Neuronal stem cell (in vitro differentiated cells): ENCODE measurements around the gene CCL1.

ENCODE experiments used
- DNase-seq: peaks from one replicate; pipeline ENCODE4 v3.0.0-alpha.2; 2013; ENCODE audit warnings: low spot score
- H2AFZ ChIP-seq: one replicate; pipeline ENCODE4 v1.6.1; 2013; ENCODE audit warnings: mild to moderate bottlenecking, low read length, inconsistent platforms
- H2AK5ac ChIP-seq: 2 replicates; pipeline ENCODE4 v1.6.1; 2013; ENCODE audit warnings: low read depth, mild to moderate bottlenecking, inconsistent platforms, low read length, moderate library complexity, mixed read lengths
- H2BK120ac ChIP-seq: 2 replicates; pipeline ENCODE4 v1.6.1; 2013; ENCODE audit warnings: low read depth, mild to moderate bottlenecking, inconsistent platforms, low read length, moderate library complexity, mixed read lengths
- H2BK12ac ChIP-seq: one replicate; pipeline ENCODE4 v1.6.1; 2013; ENCODE audit warnings: low read length, inconsistent platforms
- H2BK15ac ChIP-seq: 2 replicates; pipeline ENCODE4 v1.6.1; 2013; ENCODE audit warnings: mild to moderate bottlenecking, low read length, inconsistent platforms, mixed read lengths
- H2BK5ac ChIP-seq: one replicate; pipeline ENCODE4 v1.6.1; 2013; ENCODE audit warnings: inconsistent platforms, mild to moderate bottlenecking, low read length, moderate library complexity
- H3K14ac ChIP-seq: one replicate; pipeline ENCODE4 v1.6.1; 2013; ENCODE audit warnings: low read length, inconsistent platforms
- H3K18ac ChIP-seq: 2 replicates; pipeline ENCODE4 v1.6.1; 2013; ENCODE audit warnings: low read length, inconsistent platforms
- H3K23ac ChIP-seq: 2 replicates; pipeline ENCODE4 v1.6.1; 2013; ENCODE audit warnings: low read depth, mild to moderate bottlenecking, mixed read lengths, low read length, inconsistent platforms; ENCODE audit not compliant: poor library complexity
- H3K27ac ChIP-seq: replicated peaks from 3 replicates; pipeline ENCODE4 v1.5.1; 2013; ENCODE audit warnings: low read length, inconsistent platforms
- H3K27me3 ChIP-seq, 3 experiments: 2 replicates each; pipeline ENCODE4 v1.6.1; 2013; ENCODE audit warnings: low read length in 3 of 3, mild to moderate bottlenecking in 2 of 3, inconsistent platforms in 1 of 3, low read depth in 1 of 3, mixed read lengths in 1 of 3, moderate library complexity in 1 of 3; ENCODE audit not compliant: control insufficient read depth in 3 of 3, insufficient read depth in 3 of 3
- H3K36me3 ChIP-seq, 2 donors: replicated peaks in 1 of 2; 2 replicates each; pipeline ENCODE4 v1.6.1; 2013; ENCODE audit warnings: low read length in 2 of 2; ENCODE audit not compliant: control insufficient read depth in 2 of 2, insufficient read depth in 2 of 2
- H3K4ac ChIP-seq: 2 replicates; pipeline ENCODE4 v1.6.1; 2013; ENCODE audit warnings: inconsistent platforms, mild to moderate bottlenecking, low read length, moderate library complexity
- H3K4me1 ChIP-seq, 2 donors: 1 replicate in 1 of 2; 2 replicates in 1 of 2; pipeline ENCODE4 v1.6.1; 2013; ENCODE audit warnings: low read length in 2 of 2, low read depth in 1 of 2; ENCODE audit not compliant: control insufficient read depth in 2 of 2, insufficient read depth in 1 of 2
- H3K4me2 ChIP-seq: one replicate; pipeline ENCODE4 v1.6.1; 2013; ENCODE audit warnings: mild to moderate bottlenecking, low read length, inconsistent platforms; ENCODE audit not compliant: insufficient read depth, poor library complexity, severe bottlenecking
- H3K4me3 ChIP-seq, 2 donors: 2 replicates each; pipeline ENCODE4 v1.5.1; 2013; ENCODE audit warnings: low read length in 2 of 2, mild to moderate bottlenecking in 2 of 2, inconsistent platforms in 1 of 2, moderate library complexity in 1 of 2
- H3K79me1 ChIP-seq: one replicate; pipeline ENCODE4 v1.6.1; 2013; ENCODE audit warnings: low read depth, mild to moderate bottlenecking, inconsistent platforms, low read length, moderate library complexity
- H3K9ac ChIP-seq: one replicate; pipeline ENCODE4 v1.6.1; 2013; ENCODE audit warnings: mild to moderate bottlenecking, low read depth, low read length, inconsistent platforms; ENCODE audit not compliant: poor library complexity
- H3K9me3 ChIP-seq, 2 donors: replicated peaks in 1 of 2; 2 replicates each; pipeline versions ENCODE3 to v1.6.1; 2013; ENCODE audit warnings: low read length in 2 of 2, mild to moderate bottlenecking in 2 of 2, inconsistent platforms in 1 of 2, low read depth in 1 of 2, mixed read lengths in 1 of 2, moderate library complexity in 1 of 2; ENCODE audit not compliant: control insufficient read depth in 2 of 2, insufficient read depth in 1 of 2
- H4K8ac ChIP-seq: one replicate; pipeline ENCODE4 v1.6.1; 2013; ENCODE audit warnings: low read depth, mild to moderate bottlenecking, inconsistent platforms, low read length, moderate library complexity
- H4K91ac ChIP-seq: one replicate; pipeline ENCODE4 v1.6.1; 2013; ENCODE audit warnings: low read length, low read depth, mild to moderate bottlenecking, inconsistent platforms; ENCODE audit not compliant: poor library complexity
- WGBS, 2 donors: extraction: QIAGEN DNeasy Blood & Tissue Kit; methylation state at CpG; one replicate each; pipeline ENCODE4 v1.1.7; 2013; ENCODE audit warnings: missing lambda C conversion rate in 2 of 2, mixed read lengths in 1 of 2; ENCODE audit not compliant: insufficient read length in 2 of 2, insufficient replicate concordance in 1 of 2; ENCODE audit errors: extremely low coverage in 2 of 2; 5-methylcytosine and 5-hydroxymethylcytosine counted together

CCL1 gene

GRCh38 chr17:34366010-34366409 lies 3.0 kb upstream of the CCL1 start:
- H3K18ac ChIP-seq = no peak overlapping the region
- DNase-seq = no peak
- no peak overlapping the region for H2AK5ac ChIP-seq
- no peak overlapping the region for H4K8ac ChIP-seq
- no peak overlapping the region for H3K23ac ChIP-seq
- no peak overlapping the region for H3K4me3 ChIP-seq
- no peaks in the 10 kb centered on the region for H3K79me1 ChIP-seq
- no peaks in the 10 kb centered on the region for H3K9me3 ChIP-seq
- H2AFZ ChIP-seq = no peak overlapping the region
- no peak overlapping the region for H2BK5ac ChIP-seq
- no peaks in the 10 kb centered on the region for H3K36me3 ChIP-seq
- no CpG with 5 or more reads among the region's 1 CpG for WGBS, 2 donors
- H2BK120ac ChIP-seq = no peak overlapping the region
- no peak overlapping the region for H3K4me2 ChIP-seq
- no peak overlapping the region for H2BK15ac ChIP-seq
- H3K14ac ChIP-seq = no peak overlapping the region
- H3K27ac ChIP-seq = no peak overlapping the region
- H4K91ac ChIP-seq = no peak overlapping the region
- no peak overlapping the region for H3K4ac ChIP-seq
- no peak overlapping the region for H2BK12ac ChIP-seq
- H3K4me1 ChIP-seq = no peaks in the 10 kb centered on the region
- H3K9ac ChIP-seq = no peak overlapping the region
- H3K27me3 ChIP-seq = no peaks in the 10 kb centered on the region

- no peak for DNase-seq
Observed at GRCh38 chr17:34365340-34365739, 2.3 kb upstream of the CCL1 start.

GRCh38 chr17:34364751-34365150 lies 1.7 kb upstream of the CCL1 start:
- no peaks in the 10 kb centered on the region for H3K9me3 ChIP-seq
- no peak overlapping the region for H2BK12ac ChIP-seq
- H2AFZ ChIP-seq = no peak overlapping the region
- no peaks in the 10 kb centered on the region for H3K36me3 ChIP-seq
- H3K18ac ChIP-seq = no peak overlapping the region
- H3K4me3 ChIP-seq = no peak overlapping the region
- no peak overlapping the region for H3K27ac ChIP-seq
- WGBS, 2 donors = no CpG with 5 or more reads among the region's 2 CpGs
- H3K23ac ChIP-seq = no peak overlapping the region
- no peak overlapping the region for H4K91ac ChIP-seq
- H2BK120ac ChIP-seq = no peak overlapping the region
- no peak for DNase-seq
- H4K8ac ChIP-seq = no peak overlapping the region
- H2BK5ac ChIP-seq = no peak overlapping the region
- H2BK15ac ChIP-seq = no peak overlapping the region
- H3K14ac ChIP-seq = no peak overlapping the region
- no peak overlapping the region for H3K9ac ChIP-seq
- H2AK5ac ChIP-seq = no peak overlapping the region
- no peaks in the 10 kb centered on the region for H3K27me3 ChIP-seq
- no peak overlapping the region for H3K4me2 ChIP-seq
- H3K4ac ChIP-seq = no peak overlapping the region
- no peaks in the 10 kb centered on the region for H3K79me1 ChIP-seq
- no peaks in the 10 kb centered on the region for H3K4me1 ChIP-seq

More at GRCh38 chr17:34365340-34365739, 2.3 kb upstream of the CCL1 start:
- no peak overlapping the region for H3K18ac ChIP-seq
- no peak overlapping the region for H3K23ac ChIP-seq
- no peak overlapping the region for H4K91ac ChIP-seq
- H2BK12ac ChIP-seq = no peak overlapping the region
- no peak overlapping the region for H3K27ac ChIP-seq
- no peak overlapping the region for H3K9ac ChIP-seq
- H3K4me2 ChIP-seq = no peak overlapping the region
- H3K14ac ChIP-seq = no peak overlapping the region
- H2BK15ac ChIP-seq = no peak overlapping the region
- H3K27me3 ChIP-seq = no peaks in the 10 kb centered on the region
- no peak overlapping the region for H4K8ac ChIP-seq
- no peak overlapping the region for H2BK5ac ChIP-seq
- no peaks in the 10 kb centered on the region for H3K9me3 ChIP-seq
- H2AFZ ChIP-seq = no peak overlapping the region
- no peak overlapping the region for H2AK5ac ChIP-seq
- no peak overlapping the region for H2BK120ac ChIP-seq
- no peaks in the 10 kb centered on the region for H3K36me3 ChIP-seq
- H3K4ac ChIP-seq = no peak overlapping the region
- no peak overlapping the region for H3K4me3 ChIP-seq
- H3K4me1 ChIP-seq = no peaks in the 10 kb centered on the region
- H3K79me1 ChIP-seq = no peaks in the 10 kb centered on the region
- no CpG with 5 or more reads among the region's 2 CpGs for WGBS, 2 donors

DNA sequence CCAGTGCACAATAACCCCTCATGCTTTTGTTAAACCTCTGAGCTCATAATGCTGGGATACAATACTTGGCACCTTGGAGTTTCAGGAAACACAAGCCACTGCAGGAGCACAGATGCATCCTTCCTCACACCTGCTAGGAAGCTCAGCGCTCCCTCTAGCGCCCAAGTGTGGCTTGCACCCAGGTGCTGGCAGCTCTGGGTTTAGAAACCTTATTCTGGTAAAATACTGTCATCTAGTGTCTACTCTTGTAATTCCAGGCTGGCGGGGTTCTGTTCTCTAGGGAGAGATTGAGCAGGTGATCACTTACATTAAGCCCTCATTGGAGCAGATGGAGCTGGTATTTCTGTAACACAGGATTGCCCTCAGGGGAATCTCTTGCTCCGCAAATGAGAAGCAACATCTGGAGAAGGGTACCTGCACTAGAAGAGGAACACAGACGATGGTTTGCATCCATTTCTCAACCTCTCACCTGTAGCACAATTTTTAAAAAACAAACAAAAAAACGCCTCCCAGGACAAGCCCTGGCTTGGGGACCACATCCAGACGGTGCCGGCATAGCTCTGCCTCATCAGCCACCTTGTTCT lies 1.5 kb downstream of the CCL1 start:
- no CpG with 5 or more reads among the region's 8 CpGs for WGBS, 2 donors
- DNase-seq = peak; percentile 80

More for the DNA sequence above, 1.5 kb downstream of the CCL1 start:
- Histone ChIP-seq H3K23ac (no peak overlapping the region), H3K9ac (no peak overlapping the region), H3K79me1 (no peaks in the 10 kb centered on the region), H2AFZ (no peak overlapping the region), H3K9me3 (no peaks in the 10 kb centered on the region), H2BK5ac (no peak overlapping the region), H3K36me3 (no peaks in the 10 kb centered on the region), H3K14ac (no peak overlapping the region), H2BK120ac (no peak overlapping the region), H3K4ac (no peak overlapping the region), H3K27ac (no peak overlapping the region), H2BK12ac (no peak overlapping the region), H3K4me1 (no peaks in the 10 kb centered on the region), H3K18ac (no peak overlapping the region), H2AK5ac (no peak overlapping the region), H3K27me3 (no peaks in the 10 kb centered on the region), H2BK15ac (no peak overlapping the region), H3K4me3 (no peak overlapping the region), H3K4me2 (no peak overlapping the region), H4K8ac (no peak overlapping the region), H4K91ac (no peak overlapping the region)
